Panc1 (cell line): ENCODE results near the gene BICDL2.

Experiments used
- POLR2AphosphoS5 ChIP-seq: IDR thresholded peaks from 2 replicates; pipeline ENCODE4 v1.6.1; 2012; ENCODE audit warnings: mild to moderate bottlenecking, low read depth, low read length, moderate library complexity
- TF ChIP-seq, protein P1 (sequence below): fragments of 450-650 bp; IDR thresholded peaks from 2 replicates; pipeline ENCODE4 v1.5.1; 2017; ENCODE audit warnings: mild to moderate bottlenecking

DNA sequence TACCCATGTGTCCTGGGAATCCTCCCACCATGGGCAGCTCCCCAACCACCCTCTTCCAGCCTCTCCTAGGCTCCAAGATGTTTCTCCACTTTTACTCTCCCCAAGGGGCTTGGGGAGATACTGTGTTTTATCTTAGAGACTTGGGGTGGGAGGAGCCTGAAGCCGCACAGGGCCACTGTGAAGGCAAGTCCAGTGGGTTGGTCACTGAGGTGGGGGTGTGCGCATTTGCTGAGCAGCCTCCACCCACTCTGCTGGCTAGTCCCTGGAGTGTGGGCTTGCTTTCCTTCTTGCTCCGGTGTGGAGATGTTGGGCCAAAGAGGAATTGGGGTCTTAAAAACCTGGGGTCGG, 28.1 kb downstream of the BICDL2 start:
- TF ChIP-seq, protein P1, sequence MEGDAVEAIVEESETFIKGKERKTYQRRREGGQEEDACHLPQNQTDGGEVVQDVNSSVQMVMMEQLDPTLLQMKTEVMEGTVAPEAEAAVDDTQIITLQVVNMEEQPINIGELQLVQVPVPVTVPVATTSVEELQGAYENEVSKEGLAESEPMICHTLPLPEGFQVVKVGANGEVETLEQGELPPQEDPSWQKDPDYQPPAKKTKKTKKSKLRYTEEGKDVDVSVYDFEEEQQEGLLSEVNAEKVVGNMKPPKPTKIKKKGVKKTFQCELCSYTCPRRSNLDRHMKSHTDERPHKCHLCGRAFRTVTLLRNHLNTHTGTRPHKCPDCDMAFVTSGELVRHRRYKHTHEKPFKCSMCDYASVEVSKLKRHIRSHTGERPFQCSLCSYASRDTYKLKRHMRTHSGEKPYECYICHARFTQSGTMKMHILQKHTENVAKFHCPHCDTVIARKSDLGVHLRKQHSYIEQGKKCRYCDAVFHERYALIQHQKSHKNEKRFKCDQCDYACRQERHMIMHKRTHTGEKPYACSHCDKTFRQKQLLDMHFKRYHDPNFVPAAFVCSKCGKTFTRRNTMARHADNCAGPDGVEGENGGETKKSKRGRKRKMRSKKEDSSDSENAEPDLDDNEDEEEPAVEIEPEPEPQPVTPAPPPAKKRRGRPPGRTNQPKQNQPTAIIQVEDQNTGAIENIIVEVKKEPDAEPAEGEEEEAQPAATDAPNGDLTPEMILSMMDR = no peak
- TF ChIP-seq POLR2AphosphoS5 = no peak
